ENCODE results near the gene OR10H3. TPM values are rescaled to one million over a fixed set of nuclear protein-coding genes. Genes with fewer than 3 reads are reported as not detected.
"Not testable (repeated sequence)": the region's sequence is repeated elsewhere in the genome, so short reads cannot be mapped to it uniquely, and the experiment has no call there.

Gene OR10H3
- total and polyA plus RNA-seq, 2 donors: not detected

DNA sequence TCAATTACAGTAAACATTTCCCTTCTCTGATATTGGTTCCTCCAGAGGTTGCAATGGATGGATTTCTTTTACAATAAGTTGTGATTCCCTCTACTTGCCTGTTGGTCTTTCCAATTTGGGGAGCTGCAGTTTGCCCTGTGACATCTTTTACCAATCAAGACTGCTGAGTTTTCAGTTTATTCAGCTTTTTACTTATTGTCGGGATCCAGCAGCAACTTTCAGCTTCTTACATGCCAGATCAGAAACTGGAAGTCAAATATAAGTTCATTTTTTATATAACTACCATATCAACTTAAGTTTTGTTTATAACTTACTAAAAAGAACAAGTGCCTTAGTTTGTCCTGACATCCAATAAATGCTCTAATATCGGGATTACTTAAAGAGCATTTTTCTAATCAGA, 10.5 kb downstream of the OR10H3 start:
- H3K4me1 ChIP-seq (ENCODE audit: insufficient read depth): no peaks in the 10 kb centered on the region
- H3K4me3 ChIP-seq (ENCODE audit: low read depth, low read length): no peak overlapping the region
- 78% methylated on average over 2 of the region's 2 CpGs for WGBS
- no peaks in the 10 kb centered on the region for H3K36me3 ChIP-seq (ENCODE audit: insufficient read depth)
- no peak for DNase-seq (ENCODE audit: extremely low spot score)
- H3K27ac ChIP-seq (ENCODE audit: low read depth): no peak overlapping the region

GRCh38 chr19:15758379-15758778, 20.6 kb downstream of the OR10H3 start:
- no peak overlapping the region for H3K27ac ChIP-seq (ENCODE audit: low read depth)
- no peak overlapping the region for H3K4me3 ChIP-seq (ENCODE audit: low read depth, low read length)
- no peaks in the 10 kb centered on the region for H3K36me3 ChIP-seq (ENCODE audit: insufficient read depth)
- 59% methylated on average over 2 of the region's 2 CpGs for WGBS
- H3K4me1 ChIP-seq (ENCODE audit: insufficient read depth): no peaks in the 10 kb centered on the region
- DNase-seq (ENCODE audit: extremely low spot score): no peak

DNA sequence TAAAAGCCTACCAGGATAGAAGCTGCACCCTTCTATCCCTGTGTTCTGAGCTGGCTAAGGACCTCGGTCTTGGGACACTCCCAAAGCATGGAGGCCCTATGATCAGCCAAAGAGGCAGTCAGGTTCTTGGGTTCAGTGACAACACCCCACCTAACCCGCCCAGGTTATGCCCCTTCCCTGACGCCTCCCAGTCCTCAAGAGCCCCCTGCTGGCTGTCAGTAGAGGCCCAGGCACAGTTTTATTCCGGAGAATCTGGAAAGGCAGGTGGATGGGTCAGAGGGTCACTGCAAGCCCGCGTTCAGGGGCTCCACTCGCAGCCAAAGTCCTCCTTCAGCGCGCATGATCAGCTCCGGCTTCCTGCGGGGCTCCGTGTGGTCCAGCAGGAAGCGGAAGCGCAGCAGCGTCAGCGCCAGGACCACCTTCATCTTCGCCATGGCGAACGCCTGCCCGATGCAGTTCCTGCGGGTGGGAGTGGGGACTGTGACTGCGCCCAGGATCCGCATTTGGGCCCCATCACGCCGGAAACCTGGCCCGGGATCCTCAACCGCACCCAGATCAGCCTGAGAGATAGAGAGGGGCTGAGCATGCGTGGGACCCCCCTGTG, 22.3 kb downstream of the OR10H3 start:
- Histone ChIP-seq H3K4me1 (ENCODE audit: insufficient read depth) (no peaks in the 10 kb centered on the region), H3K4me3 (ENCODE audit: low read depth, low read length) (no peak overlapping the region), H3K27ac (ENCODE audit: low read depth) (no peak overlapping the region), H3K36me3 (ENCODE audit: insufficient read depth) (no peaks in the 10 kb centered on the region)
- 37% methylated on average over 28 of the region's 28 CpGs for WGBS
- DNase-seq (ENCODE audit: extremely low spot score): no peak

DNA sequence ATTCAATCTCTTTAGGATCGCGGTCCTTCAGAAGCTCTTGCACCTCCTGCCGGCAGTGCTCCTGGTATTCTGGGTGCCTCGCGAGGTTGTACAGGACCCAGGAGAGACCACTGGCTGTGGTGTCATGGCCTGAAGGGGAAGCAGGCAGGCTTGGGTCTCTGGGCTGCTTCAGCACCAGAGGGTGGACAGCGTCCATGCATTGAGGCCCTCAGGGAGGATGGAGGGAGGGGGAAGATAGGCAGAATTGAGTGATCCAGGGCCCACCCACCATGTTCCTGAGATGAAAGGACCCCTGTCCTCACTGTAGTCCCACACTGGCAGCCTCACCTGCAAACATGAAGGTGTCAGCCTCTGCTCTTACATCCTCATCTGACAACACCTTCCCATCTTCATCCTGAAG, 31.8 kb downstream of the OR10H3 start:
- WGBS: 34% methylated on average over 6 of the region's 6 CpGs
- no peaks in the 10 kb centered on the region for H3K4me1 ChIP-seq (ENCODE audit: insufficient read depth)
- H3K36me3 ChIP-seq (ENCODE audit: insufficient read depth): no peaks in the 10 kb centered on the region
- no peak overlapping the region for H3K4me3 ChIP-seq (ENCODE audit: low read depth, low read length)
- H3K27ac ChIP-seq (ENCODE audit: low read depth): no peak overlapping the region
- DNase-seq (ENCODE audit: extremely low spot score): no peak

DNA sequence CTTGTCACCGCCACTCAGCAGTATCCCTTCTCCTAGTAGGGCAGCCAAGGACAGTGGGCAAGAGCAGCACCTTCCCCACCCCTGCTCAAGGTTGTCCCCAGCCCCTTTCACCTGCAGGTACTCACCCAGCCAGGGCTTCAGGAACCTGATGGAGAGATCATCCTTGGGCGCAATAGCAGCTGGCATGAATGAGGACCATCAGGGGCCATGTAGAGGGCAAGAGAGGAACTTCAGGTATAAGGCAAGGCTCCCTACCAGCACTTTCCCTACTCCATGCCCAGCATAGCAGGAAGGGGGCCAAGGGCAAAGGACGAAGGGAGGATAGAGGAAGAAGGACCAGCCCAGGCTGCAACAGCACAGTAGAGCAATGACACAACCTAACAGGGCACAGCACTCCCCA, 36.4 kb downstream of the OR10H3 start:
- not testable (repeated sequence) for H3K4me3 ChIP-seq (ENCODE audit: low read depth, low read length); H3K36me3 ChIP-seq (ENCODE audit: insufficient read depth); DNase-seq (ENCODE audit: extremely low spot score); H3K4me1 ChIP-seq (ENCODE audit: insufficient read depth); H3K27ac ChIP-seq (ENCODE audit: low read depth)
- 70% methylated on average over 3 of the region's 3 CpGs for WGBS

- H3K4me1 ChIP-seq (ENCODE audit: insufficient read depth): no peaks in the 10 kb centered on the region
- no peak for DNase-seq (ENCODE audit: extremely low spot score)
- H3K27ac ChIP-seq (ENCODE audit: low read depth): no peak overlapping the region
- WGBS: 58% methylated on average over 2 of the region's 2 CpGs
- H3K36me3 ChIP-seq (ENCODE audit: insufficient read depth): no peaks in the 10 kb centered on the region
- H3K4me3 ChIP-seq (ENCODE audit: low read depth, low read length): no peak overlapping the region
Observed at GRCh38 chr19:15775249-15775648, 37.5 kb downstream of the OR10H3 start.

DNA sequence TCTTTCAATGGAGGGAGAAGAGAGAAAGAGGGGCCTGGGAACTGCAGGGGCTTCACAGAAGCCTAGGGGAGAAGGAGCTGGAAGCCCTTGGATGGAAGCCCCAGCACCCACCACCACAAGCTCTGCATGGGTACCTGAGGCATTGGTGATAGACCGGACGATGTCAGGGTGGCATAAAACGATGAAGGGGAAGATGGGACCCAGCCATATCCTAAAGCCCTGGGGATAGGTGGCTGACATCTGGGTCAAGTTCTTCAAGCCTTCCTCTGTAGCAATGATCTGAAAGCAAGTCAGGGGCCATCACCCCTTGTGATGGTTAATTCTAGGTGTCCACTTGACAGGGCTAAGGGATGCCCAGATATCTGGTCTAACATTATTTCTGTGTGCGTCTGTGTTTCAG, 38.5 kb downstream of the OR10H3 start:
- H3K36me3 ChIP-seq (ENCODE audit: insufficient read depth): no peaks in the 10 kb centered on the region
- no peak for DNase-seq (ENCODE audit: extremely low spot score)
- H3K4me3 ChIP-seq (ENCODE audit: low read depth, low read length): no peak overlapping the region
- 86% methylated on average over 4 of the region's 4 CpGs for WGBS
- H3K27ac ChIP-seq (ENCODE audit: low read depth): no peak overlapping the region
- no peaks in the 10 kb centered on the region for H3K4me1 ChIP-seq (ENCODE audit: insufficient read depth)

GRCh38 chr19:15776991-15777970, 39.5 kb downstream of the OR10H3 start:
- DNase-seq (ENCODE audit: extremely low spot score): no peak
- no peaks in the 10 kb centered on the region for H3K4me1 ChIP-seq (ENCODE audit: insufficient read depth)
- H3K36me3 ChIP-seq (ENCODE audit: insufficient read depth): no peaks in the 10 kb centered on the region
- H3K4me3 ChIP-seq (ENCODE audit: low read depth, low read length): no peak overlapping the region
- WGBS: 65% methylated on average over 9 of the region's 9 CpGs
- no peak overlapping the region for H3K27ac ChIP-seq (ENCODE audit: low read depth)

- Histone ChIP-seq H3K4me3 (ENCODE audit: low read depth, low read length) (no peak overlapping the region), H3K27ac (ENCODE audit: low read depth) (peak overlapping the region; percentile 57), H3K36me3 (ENCODE audit: insufficient read depth) (no peaks in the 10 kb centered on the region), H3K4me1 (ENCODE audit: insufficient read depth) (no peaks in the 10 kb centered on the region)
- peak; percentile 26 for DNase-seq (ENCODE audit: extremely low spot score)
- 8% methylated on average over 10 of the region's 10 CpGs for whole genome bisulfite sequencing
Observed at GRCh38 chr19:15779756-15780476, 42.1 kb downstream of the OR10H3 start.

DNA sequence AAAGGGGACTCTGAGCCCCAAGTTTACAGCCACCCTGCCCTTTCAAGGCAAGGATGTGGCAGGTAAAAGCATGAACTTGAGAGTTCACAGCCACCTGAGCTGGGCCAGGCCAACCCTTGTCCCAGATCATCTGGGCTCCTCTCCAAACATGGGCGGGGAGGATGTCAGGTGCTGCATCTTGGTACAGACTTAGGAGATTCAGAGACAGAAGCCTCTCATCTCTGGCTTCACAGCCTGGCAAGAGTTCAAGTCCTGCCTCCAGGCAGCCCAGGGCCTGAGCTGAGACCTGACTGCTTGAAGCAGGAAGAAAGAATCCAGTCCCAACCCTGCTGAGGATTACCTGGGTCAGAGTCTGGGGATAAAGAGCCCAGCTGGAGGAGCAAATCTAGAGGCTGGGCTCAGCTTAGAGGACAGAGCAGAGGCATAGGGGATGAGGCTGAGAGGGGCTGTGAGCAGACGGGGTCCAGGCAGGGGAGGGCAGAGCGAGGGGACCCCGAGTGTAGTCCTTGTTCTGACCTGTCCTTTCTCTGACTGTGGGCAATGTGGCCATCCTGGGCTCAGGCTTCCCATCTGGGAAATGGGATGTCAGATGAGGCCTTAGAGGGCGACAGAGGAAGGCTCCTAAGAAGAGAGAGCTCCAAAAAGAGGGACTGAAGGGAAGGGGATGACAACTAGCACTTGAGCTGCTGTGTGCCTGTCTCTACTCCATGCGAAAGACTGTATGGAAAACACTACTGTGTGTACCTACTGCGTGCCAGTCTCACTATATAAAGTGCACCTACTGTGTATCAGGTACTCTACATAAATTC, 43.0 kb downstream of the OR10H3 start:
- no peak overlapping the region for H3K27ac ChIP-seq (ENCODE audit: low read depth)
- H3K4me1 ChIP-seq (ENCODE audit: insufficient read depth): no peaks in the 10 kb centered on the region
- no peaks in the 10 kb centered on the region for H3K36me3 ChIP-seq (ENCODE audit: insufficient read depth)
- DNase-seq (ENCODE audit: extremely low spot score): no peak
- 75% methylated on average over 7 of the region's 7 CpGs for WGBS
- H3K4me3 ChIP-seq (ENCODE audit: low read depth, low read length): no peak overlapping the region

- H3K27ac ChIP-seq (ENCODE audit: low read depth): no peak overlapping the region
- H3K36me3 ChIP-seq (ENCODE audit: insufficient read depth): no peaks in the 10 kb centered on the region
- 81% methylated on average over 5 of the region's 5 CpGs for WGBS
- H3K4me3 ChIP-seq (ENCODE audit: low read depth, low read length): no peak overlapping the region
- DNase-seq (ENCODE audit: extremely low spot score): no peak
- H3K4me1 ChIP-seq (ENCODE audit: insufficient read depth): no peaks in the 10 kb centered on the region
Observed at GRCh38 chr19:15781661-15782060, 43.9 kb downstream of the OR10H3 start.

- Histone ChIP-seq H3K27ac (ENCODE audit: low read depth) (no peak overlapping the region), H3K4me3 (ENCODE audit: low read depth, low read length) (no peak overlapping the region), H3K36me3 (ENCODE audit: insufficient read depth) (no peaks in the 10 kb centered on the region), H3K4me1 (ENCODE audit: insufficient read depth) (no peaks in the 10 kb centered on the region)
- no peak for DNase-seq (ENCODE audit: extremely low spot score)
- WGBS: 73% methylated on average over 3 of the region's 3 CpGs
Observed at GRCh38 chr19:15782211-15782610, 44.4 kb downstream of the OR10H3 start.

- not testable (repeated sequence) for H3K4me3 ChIP-seq (ENCODE audit: low read depth, low read length); H3K27ac ChIP-seq (ENCODE audit: low read depth); H3K36me3 ChIP-seq (ENCODE audit: insufficient read depth); H3K4me1 ChIP-seq (ENCODE audit: insufficient read depth); DNase-seq (ENCODE audit: extremely low spot score)
- 33% methylated on average over 7 of the region's 7 CpGs for WGBS
Observed at GRCh38 chr19:15782896-15783295, 45.1 kb downstream of the OR10H3 start.
